Stimulated activated CD8-positive, alpha-beta memory T cell treated with anti-CD3 and anti-CD28 coated beads, Interleukin-4, amount 100 ng/mL, for 48 hours (primary cell): Measurements from ENCODE around the gene CDADC1.
"Not testable (repeated sequence)": the region's sequence is repeated elsewhere in the genome, so short reads cannot be mapped to it uniquely, and the experiment has no call there.

Source experiments
- DNase-seq: peaks from one replicate; pipeline ENCODE4 v3.0.0-alpha.2; 2020

The CDADC1 gene

GRCh38 chr13:49319951-49320350 is 72.2 kb downstream of the CDADC1 start:
- no peak for DNase-seq

GRCh38 chr13:49320975-49321374 is 73.2 kb downstream of the CDADC1 start:
- DNase-seq, result no peak

GRCh38 chr13:49322702-49323101 is 75.0 kb downstream of the CDADC1 start:
- no peak for DNase-seq

- no peak for DNase-seq
Measured at GRCh38 chr13:49323344-49323743, 75.6 kb downstream of the CDADC1 start.

GRCh38 chr13:49326222-49326917 is 78.6 kb downstream of the CDADC1 start:
- DNase-seq, result no peak

- not testable (repeated sequence) for DNase-seq
Measured at GRCh38 chr13:49327145-49327544, 79.4 kb downstream of the CDADC1 start.

- no peak for DNase-seq
Measured at GRCh38 chr13:49329831-49330545, 82.3 kb downstream of the CDADC1 start.

GRCh38 chr13:49330546-49330864 is 82.8 kb downstream of the CDADC1 start:
- DNase-seq, result no peak

- DNase-seq, result no peak
Measured at GRCh38 chr13:49336655-49337054, 88.9 kb downstream of the CDADC1 start.

GRCh38 chr13:49340161-49340560 is 92.4 kb downstream of the CDADC1 start:
- DNase-seq, result no peak

GRCh38 chr13:49341517-49341916 is 93.8 kb downstream of the CDADC1 start:
- DNase-seq, result no peak

- DNase-seq, result no peak
Measured at GRCh38 chr13:49341941-49342340, 94.2 kb downstream of the CDADC1 start.

- no peak for DNase-seq
Measured at GRCh38 chr13:49342454-49342853, 94.7 kb downstream of the CDADC1 start.
